GM19035 (cell line): ENCODE measurements around the gene OBI1.
"Not testable (repeated sequence)": the region's sequence is repeated elsewhere in the genome, so short reads cannot be mapped to it uniquely, and the experiment has no call there.

Experiments
- ATAC-seq: cut with Tn5 transposase; IDR thresholded peaks from one replicate; pipeline ENCODE4 v1.9.1; 2021; ENCODE audit not compliant: unreplicated experiment

OBI1 gene

GRCh38 chr13:78649997-78650716 is 8.8 kb downstream of the OBI1 start:
- no peak for ATAC-seq

GRCh38 chr13:78647109-78647678 is 11.8 kb downstream of the OBI1 start:
- not testable (repeated sequence) for ATAC-seq

GRCh38 chr13:78638216-78638615 is 20.7 kb downstream of the OBI1 start:
- ATAC-seq, result peak; percentile 49

GRCh38 chr13:78636495-78636894 is 22.5 kb downstream of the OBI1 start:
- no peak for ATAC-seq

GRCh38 chr13:78632996-78633395 is 26.0 kb downstream of the OBI1 start:
- ATAC-seq, result no peak

- ATAC-seq, result no peak
Measured at GRCh38 chr13:78631077-78631476, 27.9 kb downstream of the OBI1 start.

- ATAC-seq, result no peak
Measured at GRCh38 chr13:78630511-78630910, 28.4 kb downstream of the OBI1 start.

- no peak for ATAC-seq
Measured at GRCh38 chr13:78625384-78625783, 33.6 kb downstream of the OBI1 start.

GRCh38 chr13:78623132-78623531 is 35.8 kb downstream of the OBI1 start:
- ATAC-seq, result no peak

- ATAC-seq, result no peak
Measured at GRCh38 chr13:78620936-78621470, 38.0 kb downstream of the OBI1 start.

- no peak for ATAC-seq
Measured at GRCh38 chr13:78618411-78618810, 40.5 kb downstream of the OBI1 start.

GRCh38 chr13:78611040-78611439 is 47.9 kb downstream of the OBI1 start:
- ATAC-seq, result no peak

- no peak for ATAC-seq
Measured at GRCh38 chr13:78610381-78610883, 48.5 kb downstream of the OBI1 start.

GRCh38 chr13:78609464-78610205 is 49.3 kb downstream of the OBI1 start:
- ATAC-seq, result no peak

GRCh38 chr13:78608688-78609463 is 50.1 kb downstream of the OBI1 start:
- no peak for ATAC-seq

- ATAC-seq, result no peak
Measured at GRCh38 chr13:78608252-78608687, 50.7 kb downstream of the OBI1 start.

GRCh38 chr13:78607409-78608251 is 51.3 kb downstream of the OBI1 start:
- no peak for ATAC-seq

GRCh38 chr13:78606471-78607408 is 52.2 kb downstream of the OBI1 start:
- no peak for ATAC-seq
